Mesenchymal stem cell (in vitro differentiated cells and primary cell): ENCODE results near the gene GPX4.

Experiments used
- DNase-seq: peaks from one replicate; pipeline ENCODE4 v3.0.0-alpha.2; 2013
- H2AFZ ChIP-seq: one replicate; pipeline ENCODE4 v1.6.1; 2013; ENCODE audit warnings: low read depth, mild to moderate bottlenecking, control low read depth, inconsistent platforms, low read length, moderate library complexity
- H2AK5ac ChIP-seq: 2 replicates; pipeline ENCODE4 v1.6.1; 2013; ENCODE audit warnings: low read length, moderate library complexity, mild to moderate bottlenecking, inconsistent platforms; ENCODE audit not compliant: severe bottlenecking
- H2BK120ac ChIP-seq: one replicate; pipeline ENCODE4 v1.6.1; 2013; ENCODE audit warnings: low read depth, mild to moderate bottlenecking, inconsistent platforms, low read length, moderate library complexity
- H2BK12ac ChIP-seq, 2 experiments: one replicate each; pipeline ENCODE4 v1.6.1; 2013; ENCODE audit warnings: inconsistent platforms in 2 of 2, low read length in 2 of 2, mild to moderate bottlenecking in 2 of 2, moderate library complexity in 2 of 2, control low read depth in 1 of 2
- H2BK15ac ChIP-seq: one replicate; pipeline ENCODE4 v1.6.1; 2013; ENCODE audit warnings: mild to moderate bottlenecking, low read depth, inconsistent platforms; ENCODE audit not compliant: poor library complexity, severe bottlenecking
- H2BK5ac ChIP-seq: 2 replicates; pipeline ENCODE4 v1.6.1; 2013; ENCODE audit warnings: low read depth, mild to moderate bottlenecking, low read length, control low read depth, inconsistent platforms; ENCODE audit not compliant: poor library complexity, severe bottlenecking
- H3K14ac ChIP-seq, 2 experiments: one replicate each; pipeline ENCODE4 v1.6.1; 2013; ENCODE audit warnings: inconsistent platforms in 2 of 2, low read length in 2 of 2, control low read depth in 1 of 2, mild to moderate bottlenecking in 1 of 2, moderate library complexity in 1 of 2
- H3K18ac ChIP-seq, 2 experiments: one replicate each; pipeline ENCODE4 v1.6.1; 2013; ENCODE audit warnings: inconsistent platforms in 2 of 2, low read length in 2 of 2, control low read depth in 1 of 2, low read depth in 1 of 2, mild to moderate bottlenecking in 1 of 2
- H3K23ac ChIP-seq, 2 experiments: one replicate each; pipeline ENCODE4 v1.6.1; 2013; ENCODE audit warnings: inconsistent platforms in 2 of 2, low read length in 2 of 2, mild to moderate bottlenecking in 2 of 2, moderate library complexity in 2 of 2, control low read depth in 1 of 2
- H3K27ac ChIP-seq: 2 replicates; pipeline ENCODE4 v1.5.1; 2013; ENCODE audit warnings: mild to moderate bottlenecking, moderate library complexity, low read length, control low read depth, inconsistent platforms; ENCODE audit not compliant: poor library complexity, severe bottlenecking
- H3K27me3 ChIP-seq, 2 experiments: 2 replicates each; pipeline versions ENCODE4 v1.6.1 to v1.7.0; 2013; ENCODE audit warnings: low read length in 2 of 2, mild to moderate bottlenecking in 2 of 2, moderate library complexity in 2 of 2, control low read depth in 1 of 2, inconsistent platforms in 1 of 2; ENCODE audit not compliant: control insufficient read depth in 1 of 2, insufficient read depth in 1 of 2
- H3K36me3 ChIP-seq, 2 experiments: 2 replicates each; pipeline versions ENCODE4 v1.6.1 to v1.7.0; 2013; ENCODE audit warnings: low read length in 2 of 2, control low read depth in 1 of 2, inconsistent platforms in 1 of 2, low read depth in 1 of 2, mild to moderate bottlenecking in 1 of 2; ENCODE audit not compliant: insufficient read depth in 2 of 2, control insufficient read depth in 1 of 2
- H3K4ac ChIP-seq, 2 experiments: one replicate each; pipeline ENCODE4 v1.6.1; 2013; ENCODE audit warnings: inconsistent platforms in 2 of 2, low read length in 2 of 2, mild to moderate bottlenecking in 2 of 2, moderate library complexity in 2 of 2, control low read depth in 1 of 2, low read depth in 1 of 2
- H3K4me1 ChIP-seq: 2 replicates; pipeline ENCODE4 v1.6.1; 2013; ENCODE audit warnings: low read depth, low read length, control low read depth; ENCODE audit not compliant: control insufficient read depth, insufficient read depth
- H3K4me2 ChIP-seq: 2 replicates; pipeline ENCODE4 v1.6.1; 2013; ENCODE audit warnings: low read length, mild to moderate bottlenecking, inconsistent platforms; ENCODE audit not compliant: poor library complexity, severe bottlenecking
- H3K4me3 ChIP-seq, 2 experiments: 2 replicates each; pipeline versions ENCODE4 v1.5.1 to v1.7.0; 2013; ENCODE audit warnings: low read length in 2 of 2, mild to moderate bottlenecking in 2 of 2, control low read depth in 1 of 2, low read depth in 1 of 2; ENCODE audit not compliant: insufficient read depth in 1 of 2
- H3K79me1 ChIP-seq: replicated peaks from 2 replicates; pipeline ENCODE4 v1.6.1; 2013; ENCODE audit warnings: mild to moderate bottlenecking, control low read depth, low read length, inconsistent platforms; ENCODE audit not compliant: poor library complexity, severe bottlenecking
- H3K9ac ChIP-seq: 2 replicates; pipeline ENCODE4 v1.7.0; 2013; ENCODE audit warnings: mild to moderate bottlenecking, low read length, moderate library complexity
- H3K9me3 ChIP-seq: 2 replicates; pipeline ENCODE4 v1.7.0; 2013; ENCODE audit warnings: mild to moderate bottlenecking, low read length; ENCODE audit not compliant: control insufficient read depth
- H4K8ac ChIP-seq: one replicate; pipeline ENCODE4 v1.6.1; 2013; ENCODE audit warnings: inconsistent platforms, mild to moderate bottlenecking, low read length, moderate library complexity
- H4K91ac ChIP-seq: one replicate; pipeline ENCODE4 v1.6.1; 2013; ENCODE audit warnings: mild to moderate bottlenecking, low read length, inconsistent platforms
- WGBS: methylation state at CpG from one replicate; pipeline ENCODE4 v1.1.7; 2013; ENCODE audit warnings: mixed read lengths; 5-methylcytosine and 5-hydroxymethylcytosine counted together

The GPX4 gene

DNA sequence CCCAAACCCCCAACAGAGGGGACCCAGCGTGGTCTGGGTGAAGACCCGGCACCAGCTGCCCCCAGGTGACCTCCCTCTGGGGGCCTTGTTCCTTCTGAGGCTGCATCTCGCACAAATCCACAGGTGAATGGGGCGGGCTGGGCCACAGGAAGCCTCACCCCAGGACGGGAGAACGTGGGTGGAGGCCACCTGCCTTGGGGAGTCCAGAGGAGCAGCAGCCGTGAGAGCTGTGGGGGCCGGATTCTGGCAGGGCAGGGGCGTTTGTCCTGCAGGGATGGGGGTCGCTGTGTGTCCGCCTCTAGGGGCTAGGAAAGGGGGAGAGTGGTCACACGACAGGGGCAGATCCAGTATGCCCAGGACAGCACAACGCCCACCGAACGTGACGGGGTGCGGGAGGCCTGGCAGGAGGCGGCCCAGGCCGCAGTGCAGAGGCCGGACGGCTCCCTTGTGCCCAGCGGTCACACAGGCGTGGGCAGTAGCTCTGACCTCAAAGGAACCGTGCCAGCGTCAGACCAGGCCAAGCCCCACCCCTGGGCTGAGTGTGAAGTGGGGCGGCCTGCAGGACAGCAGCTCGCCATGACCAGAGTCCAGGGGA, 15.3 kb upstream of the GPX4 start:
- Histone ChIP-seq H3K23ac (no peak overlapping the region), H3K18ac (no peak overlapping the region), H3K14ac (no peak overlapping the region), H3K79me1 (peaks cover 30% of the 10 kb centered on the region), H3K27me3 (no peaks in the 10 kb centered on the region), H4K8ac (no peak overlapping the region), H2AFZ (no peak overlapping the region), H3K36me3 (peaks cover 43 to 76% of the 10 kb centered on the region in 2 experiments), H2BK5ac (no peak overlapping the region), H2AK5ac (no peak overlapping the region), H3K27ac (no peak overlapping the region), H2BK120ac (no peak overlapping the region), H4K91ac (no peak overlapping the region), H3K4me2 (no peak overlapping the region), H2BK12ac (no peak overlapping the region), H3K4me3 (no peak overlapping the region), H3K9ac (no peak overlapping the region), H3K4ac (no peak overlapping the region), H3K9me3 (no peaks in the 10 kb centered on the region), H3K4me1 (peaks cover 18% of the 10 kb centered on the region), H2BK15ac (no peak overlapping the region)
- WGBS, result 93% methylated on average over 25 of the region's 27 CpGs
- DNase-seq, result no peak

DNA sequence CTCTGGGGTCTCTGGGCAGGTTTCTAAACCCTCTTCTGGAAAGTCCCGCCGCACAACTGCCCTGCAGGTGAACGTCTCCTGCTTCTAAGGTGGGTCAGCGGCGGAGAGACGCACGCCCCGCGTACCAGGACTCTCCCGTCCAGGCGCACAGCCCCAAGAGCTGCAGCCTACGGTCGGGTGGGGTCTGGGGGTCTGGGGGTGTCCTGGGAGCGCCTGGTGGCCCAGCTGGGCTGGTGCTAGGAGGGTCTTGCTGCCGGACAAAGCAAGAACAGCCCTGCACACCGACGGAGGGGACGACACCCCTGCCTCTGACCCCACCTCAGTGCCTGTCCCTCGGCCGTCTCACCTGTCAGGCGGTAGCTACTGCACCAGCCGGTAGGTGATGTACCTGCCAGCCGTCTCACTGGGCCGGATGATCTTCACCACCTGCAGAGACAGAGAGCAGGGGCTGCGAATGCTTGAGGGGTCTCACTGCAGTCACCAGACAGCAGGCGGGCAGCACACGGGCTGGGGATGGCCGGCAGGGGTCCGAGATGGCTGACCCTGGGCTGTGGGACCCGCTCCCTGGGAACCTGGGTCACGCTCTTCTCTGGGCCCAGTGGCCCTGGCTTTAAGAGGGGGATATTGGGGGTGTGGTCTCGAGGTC, 14.5 kb upstream of the GPX4 start:
- Histone ChIP-seq H4K8ac (no peak overlapping the region), H3K18ac (no peak overlapping the region)

DNA sequence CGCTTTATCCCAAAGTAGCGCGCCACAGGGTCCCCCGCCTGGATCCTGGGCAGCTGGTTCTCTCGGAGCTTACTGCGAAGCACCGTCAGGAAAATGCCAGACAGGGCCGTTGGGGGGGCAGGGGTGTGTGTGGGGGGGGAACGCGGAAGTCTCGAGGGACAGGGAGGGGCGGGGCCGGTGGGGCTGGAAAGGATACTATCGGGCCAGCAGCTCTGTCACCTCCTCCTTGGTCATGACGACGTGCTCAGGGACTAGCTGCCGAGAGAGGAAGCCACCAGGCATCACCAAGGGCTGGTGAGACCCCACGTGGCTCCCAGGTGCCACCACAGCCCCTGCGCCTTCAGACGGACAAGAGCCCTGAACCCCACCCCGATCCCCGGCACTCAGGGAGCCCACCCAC, 13.9 kb upstream of the GPX4 start:
- peaks cover 18% of the 10 kb centered on the region for H3K4me1 ChIP-seq
- peaks cover 45 to 81% of the 10 kb centered on the region in 2 experiments for H3K36me3 ChIP-seq
- no peak for DNase-seq
- H3K23ac ChIP-seq, result no peak overlapping the region
- no peak overlapping the region for H3K14ac ChIP-seq
- no peak overlapping the region for H3K9ac ChIP-seq
- H2BK5ac ChIP-seq, result no peak overlapping the region
- no peak overlapping the region for H2AFZ ChIP-seq
- 98% methylated on average over 20 of the region's 22 CpGs for WGBS
- H4K91ac ChIP-seq, result no peak overlapping the region
- H3K4ac ChIP-seq, result no peak overlapping the region
- H2BK15ac ChIP-seq, result no peak overlapping the region
- no peak overlapping the region for H2BK120ac ChIP-seq
- H3K79me1 ChIP-seq, result peaks cover 31% of the 10 kb centered on the region
- H2BK12ac ChIP-seq, result no peak overlapping the region
- H4K8ac ChIP-seq, result no peak overlapping the region
- no peak overlapping the region for H3K27ac ChIP-seq
- no peaks in the 10 kb centered on the region for H3K9me3 ChIP-seq
- no peak overlapping the region for H3K18ac ChIP-seq
- H3K4me3 ChIP-seq, result no peak overlapping the region
- H2AK5ac ChIP-seq, result no peak overlapping the region
- H3K27me3 ChIP-seq, result no peaks in the 10 kb centered on the region
- H3K4me2 ChIP-seq, result no peak overlapping the region

More for the DNA sequence above, 14.5 kb upstream of the GPX4 start:
- Histone ChIP-seq H3K79me1 (peaks cover 31% of the 10 kb centered on the region), H2AFZ (no peak overlapping the region), H3K9ac (no peak overlapping the region), H4K91ac (no peak overlapping the region), H2BK120ac (no peak overlapping the region), H3K4me1 (peaks cover 19% of the 10 kb centered on the region), H3K27me3 (no peaks in the 10 kb centered on the region), H3K14ac (no peak overlapping the region), H2BK12ac (no peak overlapping the region), H3K27ac (no peak overlapping the region), H3K4ac (no peak overlapping the region), H3K4me3 (no peak overlapping the region), H3K9me3 (no peaks in the 10 kb centered on the region), H3K36me3 (peaks cover 45 to 81% of the 10 kb centered on the region in 2 experiments), H3K4me2 (no peak overlapping the region), H2BK15ac (no peak overlapping the region), H2AK5ac (no peak overlapping the region), H3K23ac (no peak overlapping the region), H2BK5ac (no peak overlapping the region)
- no peak for DNase-seq
- 97% methylated on average over 31 of the region's 32 CpGs for WGBS

DNA sequence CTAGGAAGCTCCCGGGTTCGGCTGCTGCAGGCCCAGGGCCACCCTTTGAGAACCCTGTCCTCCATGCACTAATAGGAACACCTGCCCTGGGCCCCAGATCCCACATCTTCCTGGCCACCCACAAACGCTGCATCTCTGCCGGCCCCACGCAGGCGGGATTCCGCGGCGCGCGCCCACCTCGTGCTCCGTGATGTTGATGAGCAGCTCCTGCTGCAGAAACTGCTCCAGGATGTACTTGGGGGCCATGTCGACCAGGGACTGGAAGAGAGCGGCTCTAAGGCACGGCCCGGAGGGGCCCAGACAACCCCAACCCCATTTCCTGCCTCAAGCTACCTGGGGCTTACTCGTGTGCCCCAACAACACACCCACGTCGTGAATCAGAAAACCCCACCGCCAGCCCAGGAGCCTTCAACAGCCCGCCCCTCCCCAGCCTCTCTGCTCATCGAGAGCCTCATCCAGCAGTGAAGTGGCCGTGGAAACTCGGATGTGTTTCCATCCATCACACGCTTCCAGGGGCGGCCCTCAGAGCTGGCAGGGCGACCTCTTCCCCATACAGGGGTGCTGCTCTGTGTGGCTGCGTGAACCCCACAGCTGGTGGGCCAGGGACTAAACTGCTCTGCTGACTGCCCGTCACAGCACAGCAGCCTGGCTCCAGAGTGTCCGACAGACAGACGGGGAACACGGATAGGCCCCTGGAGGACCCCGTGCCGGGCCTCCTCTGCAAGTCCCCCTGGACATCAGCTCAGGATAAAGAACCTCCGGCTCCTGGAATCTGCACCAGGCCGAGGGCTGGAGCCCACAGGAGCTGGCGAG, 12.9 kb upstream of the GPX4 start:
- no peak overlapping the region for H3K23ac ChIP-seq
- no peak overlapping the region for H2AFZ ChIP-seq
- H3K27ac ChIP-seq, result no peak overlapping the region
- H3K4me2 ChIP-seq, result no peak overlapping the region
- DNase-seq, result no peak
- H3K4me1 ChIP-seq, result peaks cover 21% of the 10 kb centered on the region
- no peak overlapping the region for H3K14ac ChIP-seq
- H2BK120ac ChIP-seq, result no peak overlapping the region
- H2BK5ac ChIP-seq, result no peak overlapping the region
- peaks cover 31% of the 10 kb centered on the region for H3K79me1 ChIP-seq
- no peak overlapping the region for H2BK15ac ChIP-seq
- no peaks in the 10 kb centered on the region for H3K27me3 ChIP-seq
- H3K9ac ChIP-seq, result no peak overlapping the region
- H2BK12ac ChIP-seq, result no peak overlapping the region
- H3K36me3 ChIP-seq, result peaks cover 45 to 76% of the 10 kb centered on the region in 2 experiments
- no peak overlapping the region for H3K4me3 ChIP-seq
- H4K91ac ChIP-seq, result no peak overlapping the region
- no peak overlapping the region for H4K8ac ChIP-seq
- no peak overlapping the region for H2AK5ac ChIP-seq
- no peak overlapping the region for H3K18ac ChIP-seq
- no peaks in the 10 kb centered on the region for H3K9me3 ChIP-seq
- 96% methylated on average over 38 of the region's 38 CpGs for WGBS
- H3K4ac ChIP-seq, result no peak overlapping the region
